A549 (cell line): ENCODE measurements around the gene TGIF1.

Experiments
- CTCF ChIP-seq: fragments of >200 bp; sonication (Bioruptor Twin); formaldehyde crosslinking; IDR thresholded peaks from 3 replicates; pipeline ENCODE4 v1.5.1; 2016
- EP300 ChIP-seq, 2 experiments: fragments of >200 bp; sonication (Bioruptor Twin); formaldehyde crosslinking; IDR thresholded peaks; 2 replicates in 1 of 2; 3 replicates in 1 of 2; pipeline ENCODE4 v1.6.1; 2016 to 2017
- NPAS2 ChIP-seq: fragments of 250-450 bp; sonication (Bioruptor Pico); IDR thresholded peaks from 2 replicates; pipeline ENCODE4 v1.8.0; 2022; ENCODE audit warnings: mild to moderate bottlenecking, moderate library complexity, borderline replicate concordance
- RCOR1 ChIP-seq: fragments of 150-350 bp; IDR thresholded peaks from 2 replicates; pipeline ENCODE4 v1.6.1; 2014; ENCODE audit warnings: antibody characterized with exemption, low read length, low read depth

GRCh38 chr18:3498698-3499471, 48.9 kb downstream of the TGIF1 start:
- TF ChIP-seq RCOR1: no peak
- no peak for TF ChIP-seq NPAS2 (CRISPR knock-in tag)
- no peak for TF ChIP-seq CTCF
- TF ChIP-seq EP300 (IDR thresholded peaks at IDR 0.05): no peak
